ENCODE measurements around the gene NR2F2.

The NR2F2 gene

DNA sequence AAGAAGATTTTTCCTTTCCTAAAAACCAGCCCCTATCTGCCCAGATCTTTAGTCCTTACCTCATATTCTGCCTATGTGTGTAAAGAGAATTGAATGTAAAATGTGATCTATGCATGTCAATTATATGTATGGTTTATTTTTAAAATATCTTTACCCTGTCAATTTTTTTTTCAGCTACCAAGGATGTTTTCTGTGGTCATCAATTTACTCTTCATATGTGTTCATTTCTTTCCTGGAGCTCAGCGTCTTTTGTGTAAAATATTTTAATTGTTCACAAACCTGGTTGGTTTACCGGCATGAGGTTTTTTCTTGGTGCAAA lies 1.7 kb upstream of the NR2F2 start:
- TF ChIP-seq, protein P1, sequence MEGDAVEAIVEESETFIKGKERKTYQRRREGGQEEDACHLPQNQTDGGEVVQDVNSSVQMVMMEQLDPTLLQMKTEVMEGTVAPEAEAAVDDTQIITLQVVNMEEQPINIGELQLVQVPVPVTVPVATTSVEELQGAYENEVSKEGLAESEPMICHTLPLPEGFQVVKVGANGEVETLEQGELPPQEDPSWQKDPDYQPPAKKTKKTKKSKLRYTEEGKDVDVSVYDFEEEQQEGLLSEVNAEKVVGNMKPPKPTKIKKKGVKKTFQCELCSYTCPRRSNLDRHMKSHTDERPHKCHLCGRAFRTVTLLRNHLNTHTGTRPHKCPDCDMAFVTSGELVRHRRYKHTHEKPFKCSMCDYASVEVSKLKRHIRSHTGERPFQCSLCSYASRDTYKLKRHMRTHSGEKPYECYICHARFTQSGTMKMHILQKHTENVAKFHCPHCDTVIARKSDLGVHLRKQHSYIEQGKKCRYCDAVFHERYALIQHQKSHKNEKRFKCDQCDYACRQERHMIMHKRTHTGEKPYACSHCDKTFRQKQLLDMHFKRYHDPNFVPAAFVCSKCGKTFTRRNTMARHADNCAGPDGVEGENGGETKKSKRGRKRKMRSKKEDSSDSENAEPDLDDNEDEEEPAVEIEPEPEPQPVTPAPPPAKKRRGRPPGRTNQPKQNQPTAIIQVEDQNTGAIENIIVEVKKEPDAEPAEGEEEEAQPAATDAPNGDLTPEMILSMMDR (IDR thresholded peaks at IDR 0.05; ENCODE audit: insufficient read depth, missing control alignments) = no peak
- FAIRE-seq (no peak), DNase-seq (ENCODE audit: insufficient read length, low spot score) (no peak)

DNA sequence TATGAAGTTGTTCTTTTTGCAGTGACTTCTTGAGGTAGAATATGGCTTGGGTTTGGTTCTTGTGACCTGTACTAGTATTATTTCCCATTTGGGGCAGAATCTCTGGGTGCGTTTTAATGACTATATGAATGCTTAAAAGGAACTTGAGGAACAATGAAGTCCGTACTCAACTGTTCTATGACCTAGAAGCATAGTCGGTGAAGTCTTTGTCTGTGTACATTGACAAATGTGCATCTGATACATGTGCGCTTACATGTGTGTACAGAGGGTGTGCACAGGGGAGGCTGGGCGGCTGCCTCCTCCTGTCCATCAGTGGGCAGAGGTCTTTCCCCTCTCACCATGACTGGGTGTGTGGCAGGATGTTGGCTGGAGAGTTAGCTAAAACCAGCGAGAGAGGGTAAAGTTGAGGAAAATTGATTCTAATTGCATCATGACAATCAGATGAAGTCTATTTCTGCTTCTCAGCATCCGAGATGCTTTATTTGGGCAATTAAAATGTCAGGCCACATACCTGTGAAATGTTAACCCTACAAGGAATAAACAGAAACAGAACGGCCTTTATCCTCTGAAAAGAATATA lies 1.0 kb upstream of the NR2F2 start:
- no peak for FAIRE-seq
- TF ChIP-seq, protein P1 (IDR thresholded peaks at IDR 0.05; ENCODE audit: insufficient read depth, missing control alignments) = no peak
- DNase-seq (ENCODE audit: insufficient read length, low spot score) = no peak

DNA sequence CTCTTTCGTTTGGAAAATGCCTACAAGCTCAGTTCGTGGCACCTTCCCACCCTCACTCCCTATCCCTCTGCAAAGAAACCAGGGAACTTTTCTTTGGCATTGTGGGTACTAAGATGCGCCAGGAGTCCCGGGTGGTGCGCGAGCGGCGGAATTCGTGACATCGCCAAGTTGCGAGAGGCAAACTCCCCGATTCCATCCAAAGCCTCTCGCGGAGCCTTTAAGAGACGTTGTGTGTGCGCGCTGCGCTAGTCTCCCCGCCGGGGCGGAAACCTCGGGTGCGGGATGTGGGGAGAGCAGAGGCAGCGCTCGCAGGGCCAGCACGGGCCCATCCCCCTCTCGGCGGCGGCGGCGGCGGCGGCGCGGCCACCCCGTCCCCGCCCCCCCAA lies 443 bp upstream of the NR2F2 start:
- FAIRE-seq (no peak), DNase-seq (ENCODE audit: insufficient read length, low spot score) (no peak)
- TF ChIP-seq, protein P1 (IDR thresholded peaks at IDR 0.05; ENCODE audit: insufficient read depth, missing control alignments) = no peak

DNA sequence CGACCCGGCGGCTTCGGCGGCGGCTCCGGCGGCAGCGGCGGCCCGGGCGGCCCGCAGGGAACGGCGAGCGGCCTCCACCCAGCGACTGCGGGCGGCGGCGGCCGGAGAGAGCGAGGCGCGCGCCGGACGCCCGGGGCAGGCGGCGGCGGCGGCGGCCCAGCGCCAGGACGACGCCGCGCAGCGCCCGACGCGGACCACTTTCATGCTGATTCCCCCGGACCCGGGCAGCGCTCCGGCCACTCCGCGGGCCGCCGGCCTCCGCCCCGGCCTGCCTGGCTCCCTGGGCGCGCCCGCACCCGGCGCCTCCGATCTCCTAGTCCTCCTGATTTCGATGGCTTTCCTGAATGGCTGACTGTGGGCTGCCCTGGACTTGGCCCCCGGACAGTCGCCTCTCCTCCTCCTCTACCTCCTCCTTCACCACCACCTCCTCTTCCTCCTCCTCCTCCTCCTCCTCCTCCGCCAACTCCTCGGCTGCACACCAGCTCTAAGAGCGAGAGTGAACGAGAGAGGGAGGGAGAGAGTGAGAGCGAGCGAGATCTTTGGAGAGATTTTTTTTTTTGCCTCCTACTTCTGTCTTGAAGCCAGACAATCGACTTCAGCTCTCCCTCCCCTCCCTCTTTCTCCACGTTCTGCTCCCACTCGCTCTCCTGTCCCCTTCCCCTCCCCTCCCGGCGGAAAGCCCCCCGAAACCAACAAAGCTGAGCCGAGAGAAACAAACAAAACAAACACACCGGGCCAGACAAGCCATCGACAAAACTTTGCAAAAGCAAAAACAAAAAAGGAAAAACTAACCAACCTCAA lies 844 bp downstream of the NR2F2 start:
- FAIRE-seq (no peak), DNase-seq (ENCODE audit: insufficient read length, low spot score) (no peak)
- TF ChIP-seq, protein P1 (IDR thresholded peaks at IDR 0.05; ENCODE audit: insufficient read depth, missing control alignments) = no peak

DNA sequence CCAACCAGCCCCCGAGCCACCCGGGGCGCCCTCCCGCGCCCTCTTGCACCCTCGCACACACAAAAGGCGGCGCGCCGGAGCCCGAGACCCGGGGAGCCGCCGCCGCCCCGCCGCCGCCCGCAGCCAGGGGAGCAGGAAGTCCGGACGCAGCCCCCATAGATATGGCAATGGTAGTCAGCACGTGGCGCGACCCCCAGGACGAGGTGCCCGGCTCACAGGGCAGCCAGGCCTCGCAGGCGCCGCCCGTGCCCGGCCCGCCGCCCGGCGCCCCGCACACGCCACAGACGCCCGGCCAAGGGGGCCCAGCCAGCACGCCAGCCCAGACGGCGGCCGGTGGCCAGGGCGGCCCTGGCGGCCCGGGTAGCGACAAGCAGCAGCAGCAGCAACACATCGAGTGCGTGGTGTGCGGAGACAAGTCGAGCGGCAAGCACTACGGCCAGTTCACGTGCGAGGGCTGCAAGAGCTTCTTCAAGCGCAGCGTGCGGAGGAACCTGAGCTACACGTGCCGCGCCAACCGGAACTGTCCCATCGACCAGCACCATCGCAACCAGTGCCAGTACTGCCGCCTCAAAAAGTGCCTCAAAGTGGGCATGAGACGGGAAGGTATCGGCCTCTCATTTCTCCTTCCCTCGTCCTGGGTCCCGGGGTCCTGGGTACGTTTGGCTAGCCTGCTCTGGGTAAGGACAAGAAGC lies 1.6 kb downstream of the NR2F2 start:
- DNase-seq (ENCODE audit: insufficient read length, low spot score) (no peak), FAIRE-seq (no peak)
- TF ChIP-seq, protein P1 (IDR thresholded peaks at IDR 0.05; ENCODE audit: insufficient read depth, missing control alignments) = no peak

DNA sequence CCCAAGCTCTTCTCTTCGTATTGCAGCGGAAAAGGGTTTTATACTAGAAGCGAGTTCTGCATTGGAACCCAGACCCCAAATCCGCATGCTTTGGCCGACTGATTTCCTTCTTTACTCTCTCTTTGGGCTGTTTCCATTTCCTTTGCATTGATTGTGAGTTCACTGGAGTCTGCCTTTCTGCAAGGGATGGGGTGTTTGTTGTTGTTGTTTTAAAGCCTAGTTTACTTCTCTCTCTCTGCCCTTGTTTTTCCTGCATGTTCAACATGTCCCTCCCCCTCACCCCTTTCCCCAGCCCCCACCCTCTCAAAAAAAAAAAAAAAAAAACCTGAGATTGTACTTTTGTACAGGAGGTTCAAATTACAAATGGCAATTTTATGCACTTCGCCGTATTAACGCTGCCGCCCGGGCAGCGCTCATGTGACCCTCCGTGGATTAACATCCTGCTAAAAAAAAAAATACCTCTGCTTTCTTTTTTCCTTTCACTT lies 2.2 kb downstream of the NR2F2 start:
- FAIRE-seq (no peak), DNase-seq (ENCODE audit: insufficient read length, low spot score) (no peak)
- TF ChIP-seq, protein P1 (IDR thresholded peaks at IDR 0.05; ENCODE audit: insufficient read depth, missing control alignments) = no peak

Data from D721Med (cell line).